ENCODE measurements around the gene KLHDC7A.

DNA sequence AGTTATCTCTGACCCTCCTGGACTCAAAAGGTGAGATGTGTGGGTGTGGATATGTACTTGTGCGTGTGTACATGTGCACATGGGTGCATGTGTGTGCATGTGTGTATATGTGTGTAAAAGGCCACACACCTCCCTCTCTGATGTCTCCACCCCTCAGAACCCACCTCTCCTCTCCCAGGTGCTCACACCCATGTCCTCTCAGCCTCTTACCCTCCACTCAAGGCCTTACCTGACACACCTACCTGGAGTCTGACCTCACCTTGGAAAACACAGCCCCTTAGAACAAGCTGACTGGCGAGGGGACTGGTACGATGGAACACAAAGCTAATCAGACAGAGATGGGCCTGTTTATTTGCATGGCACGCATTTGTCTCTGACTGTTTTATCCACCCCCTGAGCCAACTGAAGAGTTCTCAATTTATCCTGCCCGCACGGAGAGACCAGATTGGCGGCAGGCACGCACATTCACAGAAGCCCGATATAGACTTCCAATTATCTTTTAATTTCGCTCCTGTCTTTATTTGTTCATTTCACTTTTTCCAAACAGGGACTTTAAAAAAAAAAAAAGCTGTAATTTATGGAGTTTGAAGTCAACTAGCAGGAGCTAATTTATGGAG is 6.1 kb upstream of the KLHDC7A start:
- TF ChIP-seq POLR2AphosphoS5 (IDR thresholded peaks at IDR 0.05; ENCODE audit: insufficient read depth, low read depth, low read length) = no peak
- TF ChIP-seq, protein P1, sequence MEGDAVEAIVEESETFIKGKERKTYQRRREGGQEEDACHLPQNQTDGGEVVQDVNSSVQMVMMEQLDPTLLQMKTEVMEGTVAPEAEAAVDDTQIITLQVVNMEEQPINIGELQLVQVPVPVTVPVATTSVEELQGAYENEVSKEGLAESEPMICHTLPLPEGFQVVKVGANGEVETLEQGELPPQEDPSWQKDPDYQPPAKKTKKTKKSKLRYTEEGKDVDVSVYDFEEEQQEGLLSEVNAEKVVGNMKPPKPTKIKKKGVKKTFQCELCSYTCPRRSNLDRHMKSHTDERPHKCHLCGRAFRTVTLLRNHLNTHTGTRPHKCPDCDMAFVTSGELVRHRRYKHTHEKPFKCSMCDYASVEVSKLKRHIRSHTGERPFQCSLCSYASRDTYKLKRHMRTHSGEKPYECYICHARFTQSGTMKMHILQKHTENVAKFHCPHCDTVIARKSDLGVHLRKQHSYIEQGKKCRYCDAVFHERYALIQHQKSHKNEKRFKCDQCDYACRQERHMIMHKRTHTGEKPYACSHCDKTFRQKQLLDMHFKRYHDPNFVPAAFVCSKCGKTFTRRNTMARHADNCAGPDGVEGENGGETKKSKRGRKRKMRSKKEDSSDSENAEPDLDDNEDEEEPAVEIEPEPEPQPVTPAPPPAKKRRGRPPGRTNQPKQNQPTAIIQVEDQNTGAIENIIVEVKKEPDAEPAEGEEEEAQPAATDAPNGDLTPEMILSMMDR (IDR thresholded peaks at IDR 0.05; ENCODE audit: extremely low read depth in 1 of 2, insufficient read depth in 1 of 2, low read depth in 1 of 2, low read length in 2 of 2) = no peak
- TF ChIP-seq EZH2 (IDR thresholded peaks at IDR 0.05; ENCODE audit: borderline replicate concordance, low read depth, low read length, severe bottlenecking) = no peak
- no peak for TF ChIP-seq POLR2A (IDR thresholded peaks at IDR 0.05; ENCODE audit: low read depth, low read length)
- no peak for TF ChIP-seq MYC (IDR thresholded peaks at IDR 0.05; ENCODE audit: low read depth, low read length)
- no peak for TF ChIP-seq FOS (IDR thresholded peaks at IDR 0.05; ENCODE audit: borderline replicate concordance, insufficient read depth, low read length)

Data from endothelial cell of umbilical vein (primary cell).